Stimulated activated naive CD8-positive, alpha-beta T cell treated with anti-CD3 and anti-CD28 coated beads, Interleukin-15, Interleukin-2, amounts not matched to agents 100 ng/mL and 50 ng/mL, for 24 hours (primary cell): Measurements from ENCODE around the gene METTL24.
"Not testable (repeated sequence)": the region's sequence is repeated elsewhere in the genome, so short reads cannot be mapped to it uniquely, and the experiment has no call there.

Experiments used
- H3K27ac Mint-ChIP-seq: one replicate; pipeline ENCODE4 v1.8.0; 2021; ENCODE audit warnings: mild to moderate bottlenecking, mixed read lengths
- H3K27me3 Mint-ChIP-seq: one replicate; pipeline ENCODE4 v1.8.0; 2021; ENCODE audit warnings: mixed read lengths
- H3K36me3 Mint-ChIP-seq: one replicate; pipeline ENCODE4 v1.8.0; 2021; ENCODE audit warnings: low read depth, mixed read lengths
- H3K4me1 Mint-ChIP-seq: one replicate; pipeline ENCODE4 v1.8.0; 2021; ENCODE audit warnings: low read depth, mixed read lengths
- H3K4me3 Mint-ChIP-seq: one replicate; pipeline ENCODE4 v1.8.0; 2021; ENCODE audit warnings: mild to moderate bottlenecking, mixed read lengths
- H3K9me3 Mint-ChIP-seq: one replicate; pipeline ENCODE4 v1.8.0; 2021; ENCODE audit warnings: mixed read lengths

The METTL24 gene

GRCh38 chr6:110256366-110256765 is 101.8 kb downstream of the METTL24 start:
- Mint-ChIP-seq H3K4me3 (no peak overlapping the region), H3K9me3 (peaks cover 12% of the 10 kb centered on the region), H3K27ac (no peak overlapping the region), H3K36me3 (no peaks in the 10 kb centered on the region), H3K4me1 (no peaks in the 10 kb centered on the region), H3K27me3 (no peaks in the 10 kb centered on the region)

- Mint-ChIP-seq H3K36me3 (no peaks in the 10 kb centered on the region), H3K9me3 (peaks cover 10% of the 10 kb centered on the region), H3K4me3 (no peak overlapping the region), H3K4me1 (no peaks in the 10 kb centered on the region), H3K27ac (no peak overlapping the region), H3K27me3 (no peaks in the 10 kb centered on the region)
Observed at GRCh38 chr6:110255211-110255750, 102.9 kb downstream of the METTL24 start.

GRCh38 chr6:110250838-110251237 is 107.3 kb downstream of the METTL24 start:
- no peaks in the 10 kb centered on the region for H3K9me3 Mint-ChIP-seq
- H3K4me3 Mint-ChIP-seq: no peak overlapping the region
- no peaks in the 10 kb centered on the region for H3K4me1 Mint-ChIP-seq
- no peaks in the 10 kb centered on the region for H3K36me3 Mint-ChIP-seq
- H3K27ac Mint-ChIP-seq: no peak overlapping the region
- no peaks in the 10 kb centered on the region for H3K27me3 Mint-ChIP-seq

GRCh38 chr6:110250058-110250457 is 108.1 kb downstream of the METTL24 start:
- Mint-ChIP-seq H3K27ac (no peak overlapping the region), H3K27me3 (no peaks in the 10 kb centered on the region), H3K4me1 (no peaks in the 10 kb centered on the region), H3K4me3 (no peak overlapping the region), H3K36me3 (no peaks in the 10 kb centered on the region), H3K9me3 (no peaks in the 10 kb centered on the region)

GRCh38 chr6:110246900-110247546 is 111.1 kb downstream of the METTL24 start:
- Mint-ChIP-seq H3K4me3 (no peak overlapping the region), H3K27me3 (no peaks in the 10 kb centered on the region), H3K27ac (no peak overlapping the region), H3K4me1 (no peaks in the 10 kb centered on the region), H3K9me3 (peaks cover 4% of the 10 kb centered on the region), H3K36me3 (peaks cover 7% of the 10 kb centered on the region)

GRCh38 chr6:110246378-110246777 is 111.8 kb downstream of the METTL24 start:
- no peaks in the 10 kb centered on the region for H3K27me3 Mint-ChIP-seq
- no peaks in the 10 kb centered on the region for H3K4me1 Mint-ChIP-seq
- peaks cover 4% of the 10 kb centered on the region for H3K9me3 Mint-ChIP-seq
- H3K27ac Mint-ChIP-seq: no peak overlapping the region
- no peak overlapping the region for H3K4me3 Mint-ChIP-seq
- peaks cover 7% of the 10 kb centered on the region for H3K36me3 Mint-ChIP-seq

GRCh38 chr6:110244621-110245020 is 113.5 kb downstream of the METTL24 start:
- H3K4me1 Mint-ChIP-seq, H3K27ac Mint-ChIP-seq, H3K9me3 Mint-ChIP-seq, H3K36me3 Mint-ChIP-seq, H3K27me3 Mint-ChIP-seq, H3K4me3 Mint-ChIP-seq: not testable (repeated sequence)

- H3K36me3 Mint-ChIP-seq: peaks cover 28% of the 10 kb centered on the region
Observed at GRCh38 chr6:110239526-110240274, 118.4 kb downstream of the METTL24 start.

GRCh38 chr6:110236007-110236406 is 122.1 kb downstream of the METTL24 start:
- not testable (repeated sequence) for H3K27me3 Mint-ChIP-seq, H3K27ac Mint-ChIP-seq, H3K4me3 Mint-ChIP-seq, H3K9me3 Mint-ChIP-seq
- peaks cover 22% of the 10 kb centered on the region for H3K36me3 Mint-ChIP-seq
- H3K4me1 Mint-ChIP-seq: peaks cover 14% of the 10 kb centered on the region

More at GRCh38 chr6:110239526-110240274, 118.4 kb downstream of the METTL24 start:
- no peaks in the 10 kb centered on the region for H3K4me1 Mint-ChIP-seq
- H3K27ac Mint-ChIP-seq: no peak overlapping the region
- H3K9me3 Mint-ChIP-seq: peaks cover 4% of the 10 kb centered on the region
- H3K27me3 Mint-ChIP-seq: no peaks in the 10 kb centered on the region
- H3K4me3 Mint-ChIP-seq: no peak overlapping the region

- Mint-ChIP-seq H3K27me3 (no peaks in the 10 kb centered on the region), H3K27ac (no peak overlapping the region), H3K4me3 (no peak overlapping the region), H3K36me3 (peaks cover 32% of the 10 kb centered on the region), H3K9me3 (no peaks in the 10 kb centered on the region), H3K4me1 (peaks cover 14% of the 10 kb centered on the region)
Observed at GRCh38 chr6:110233770-110234374, 124.3 kb downstream of the METTL24 start.

- H3K36me3 Mint-ChIP-seq: peaks cover 33% of the 10 kb centered on the region
Observed at GRCh38 chr6:110232450-110232849, 125.7 kb downstream of the METTL24 start.

GRCh38 chr6:110226261-110226660 is 131.9 kb downstream of the METTL24 start:
- no peaks in the 10 kb centered on the region for H3K27me3 Mint-ChIP-seq

More at GRCh38 chr6:110232450-110232849, 125.7 kb downstream of the METTL24 start:
- Mint-ChIP-seq H3K4me3 (no peak overlapping the region), H3K27ac (no peak overlapping the region), H3K4me1 (peaks cover 14% of the 10 kb centered on the region), H3K27me3 (no peaks in the 10 kb centered on the region), H3K9me3 (no peaks in the 10 kb centered on the region)

GRCh38 chr6:110221738-110222137 is 136.4 kb downstream of the METTL24 start:
- Mint-ChIP-seq H3K36me3 (peaks cover 71% of the 10 kb centered on the region), H3K4me3 (no peak overlapping the region), H3K4me1 (peaks cover 9% of the 10 kb centered on the region), H3K9me3 (no peaks in the 10 kb centered on the region), H3K27ac (no peak overlapping the region), H3K27me3 (no peaks in the 10 kb centered on the region)

More at GRCh38 chr6:110226261-110226660, 131.9 kb downstream of the METTL24 start:
- Mint-ChIP-seq H3K9me3 (no peaks in the 10 kb centered on the region), H3K27ac (no peak overlapping the region), H3K36me3 (peaks cover 46% of the 10 kb centered on the region), H3K4me1 (no peaks in the 10 kb centered on the region), H3K4me3 (no peak overlapping the region)

- Mint-ChIP-seq H3K4me1 (peaks cover 9% of the 10 kb centered on the region), H3K4me3 (no peak overlapping the region)
Observed at GRCh38 chr6:110217266-110217665, 140.9 kb downstream of the METTL24 start.

GRCh38 chr6:110216140-110216539 is 142.0 kb downstream of the METTL24 start:
- no peak overlapping the region for H3K27ac Mint-ChIP-seq

More at GRCh38 chr6:110217266-110217665, 140.9 kb downstream of the METTL24 start:
- peaks cover 67% of the 10 kb centered on the region for H3K36me3 Mint-ChIP-seq
- H3K27ac Mint-ChIP-seq: no peak overlapping the region
- H3K27me3 Mint-ChIP-seq: no peaks in the 10 kb centered on the region
- H3K9me3 Mint-ChIP-seq: no peaks in the 10 kb centered on the region

More at GRCh38 chr6:110216140-110216539, 142.0 kb downstream of the METTL24 start:
- Mint-ChIP-seq H3K36me3 (peaks cover 71% of the 10 kb centered on the region), H3K4me1 (peaks cover 9% of the 10 kb centered on the region), H3K9me3 (no peaks in the 10 kb centered on the region), H3K27me3 (no peaks in the 10 kb centered on the region), H3K4me3 (no peak overlapping the region)
